ENCODE results near the gene SLC2A10.

SLC2A10 gene

GRCh38 chr20:46756419-46756818 is 47.0 kb downstream of the SLC2A10 start:
- no peaks in the 10 kb centered on the region for H3K4me1 ChIP-seq (ENCODE audit: control insufficient read depth, insufficient read depth, low read length, poor library complexity, severe bottlenecking)
- WGBS, 2 experiments (ENCODE audit: insufficient coverage in 2 of 2) = 90 to 95% methylated on average over 2 to 3 of the region's 3 CpGs
- H3K9me3 ChIP-seq (ENCODE audit: control insufficient read depth, low read length) = no peaks in the 10 kb centered on the region
- no peak overlapping the region for H3K27ac ChIP-seq (ENCODE audit: low read depth, low read length, severe bottlenecking)
- no peaks in the 10 kb centered on the region for H3K36me3 ChIP-seq (ENCODE audit: control insufficient read depth, insufficient read depth, low read length)
- H3K4me3 ChIP-seq (ENCODE audit: extremely low read depth, insufficient read depth, low read length, poor library complexity, severe bottlenecking) = no peak overlapping the region

- Histone ChIP-seq H3K4me3 (ENCODE audit: extremely low read depth, insufficient read depth, low read length, poor library complexity, severe bottlenecking) (no peak overlapping the region), H3K4me1 (ENCODE audit: control insufficient read depth, insufficient read depth, low read length, poor library complexity, severe bottlenecking) (no peaks in the 10 kb centered on the region), H3K27ac (ENCODE audit: low read depth, low read length, severe bottlenecking) (no peak overlapping the region), H3K9me3 (ENCODE audit: control insufficient read depth, low read length) (no peaks in the 10 kb centered on the region), H3K36me3 (ENCODE audit: control insufficient read depth, insufficient read depth, low read length) (no peaks in the 10 kb centered on the region)
- 83 to 86% methylated on average over 5 to 8 of the region's 9 CpGs for WGBS, 2 experiments (ENCODE audit: insufficient coverage in 2 of 2)
These were observed 47.7 kb downstream of the SLC2A10 start for GRCh38 chr20:46757135-46757534.

- Histone ChIP-seq H3K9me3 (ENCODE audit: control insufficient read depth, low read length) (no peaks in the 10 kb centered on the region), H3K27ac (ENCODE audit: low read depth, low read length, severe bottlenecking) (no peak overlapping the region), H3K36me3 (ENCODE audit: control insufficient read depth, insufficient read depth, low read length) (no peaks in the 10 kb centered on the region), H3K4me3 (ENCODE audit: extremely low read depth, insufficient read depth, low read length, poor library complexity, severe bottlenecking) (no peak overlapping the region), H3K4me1 (ENCODE audit: control insufficient read depth, insufficient read depth, low read length, poor library complexity, severe bottlenecking) (no peaks in the 10 kb centered on the region)
- 82 to 83% methylated on average over 6 to 7 of the region's 17 CpGs for WGBS, 2 experiments (ENCODE audit: insufficient coverage in 2 of 2)
These were observed 48.6 kb downstream of the SLC2A10 start for GRCh38 chr20:46757754-46758678.

- 82% methylated on average over 1 to 4 of the region's 6 CpGs for WGBS, 2 experiments (ENCODE audit: insufficient coverage in 2 of 2)
- Histone ChIP-seq H3K4me1 (ENCODE audit: control insufficient read depth, insufficient read depth, low read length, poor library complexity, severe bottlenecking) (no peaks in the 10 kb centered on the region), H3K36me3 (ENCODE audit: control insufficient read depth, insufficient read depth, low read length) (no peaks in the 10 kb centered on the region), H3K27ac (ENCODE audit: low read depth, low read length, severe bottlenecking) (no peak overlapping the region), H3K9me3 (ENCODE audit: control insufficient read depth, low read length) (no peaks in the 10 kb centered on the region), H3K4me3 (ENCODE audit: extremely low read depth, insufficient read depth, low read length, poor library complexity, severe bottlenecking) (no peak overlapping the region)
These were observed 49.6 kb downstream of the SLC2A10 start for GRCh38 chr20:46758929-46759669.

GRCh38 chr20:46761566-46761965 is 52.1 kb downstream of the SLC2A10 start:
- Histone ChIP-seq H3K27ac (ENCODE audit: low read depth, low read length, severe bottlenecking) (no peak overlapping the region), H3K4me3 (ENCODE audit: extremely low read depth, insufficient read depth, low read length, poor library complexity, severe bottlenecking) (no peak overlapping the region), H3K9me3 (ENCODE audit: control insufficient read depth, low read length) (no peaks in the 10 kb centered on the region), H3K36me3 (ENCODE audit: control insufficient read depth, insufficient read depth, low read length) (no peaks in the 10 kb centered on the region), H3K4me1 (ENCODE audit: control insufficient read depth, insufficient read depth, low read length, poor library complexity, severe bottlenecking) (no peaks in the 10 kb centered on the region)
- WGBS, 2 experiments (ENCODE audit: insufficient coverage in 2 of 2) = 88 to 95% methylated on average over 8 to 9 of the region's 9 CpGs

- Histone ChIP-seq H3K9me3 (ENCODE audit: control insufficient read depth, low read length) (no peaks in the 10 kb centered on the region), H3K4me3 (ENCODE audit: extremely low read depth, insufficient read depth, low read length, poor library complexity, severe bottlenecking) (no peak overlapping the region)
- 95 to 96% methylated on average over 3 to 4 of the region's 4 CpGs for WGBS, 2 experiments (ENCODE audit: insufficient coverage in 2 of 2)
These were observed 54.6 kb downstream of the SLC2A10 start for GRCh38 chr20:46764068-46764467.

GRCh38 chr20:46765506-46766120 is 56.2 kb downstream of the SLC2A10 start:
- Histone ChIP-seq H3K36me3 (ENCODE audit: control insufficient read depth, insufficient read depth, low read length) (no peaks in the 10 kb centered on the region), H3K4me3 (ENCODE audit: extremely low read depth, insufficient read depth, low read length, poor library complexity, severe bottlenecking) (no peak overlapping the region), H3K4me1 (ENCODE audit: control insufficient read depth, insufficient read depth, low read length, poor library complexity, severe bottlenecking) (no peaks in the 10 kb centered on the region), H3K27ac (ENCODE audit: low read depth, low read length, severe bottlenecking) (no peak overlapping the region), H3K9me3 (ENCODE audit: control insufficient read depth, low read length) (no peaks in the 10 kb centered on the region)
- 81 to 84% methylated on average over 8 to 10 of the region's 13 CpGs for WGBS, 2 experiments (ENCODE audit: insufficient coverage in 2 of 2)

More at GRCh38 chr20:46764068-46764467, 54.6 kb downstream of the SLC2A10 start:
- Histone ChIP-seq H3K36me3 (ENCODE audit: control insufficient read depth, insufficient read depth, low read length) (no peaks in the 10 kb centered on the region), H3K4me1 (ENCODE audit: control insufficient read depth, insufficient read depth, low read length, poor library complexity, severe bottlenecking) (no peaks in the 10 kb centered on the region), H3K27ac (ENCODE audit: low read depth, low read length, severe bottlenecking) (no peak overlapping the region)

- Histone ChIP-seq H3K36me3 (ENCODE audit: control insufficient read depth, insufficient read depth, low read length) (no peaks in the 10 kb centered on the region), H3K4me3 (ENCODE audit: extremely low read depth, insufficient read depth, low read length, poor library complexity, severe bottlenecking) (no peak overlapping the region), H3K27ac (ENCODE audit: low read depth, low read length, severe bottlenecking) (no peak overlapping the region), H3K9me3 (ENCODE audit: control insufficient read depth, low read length) (no peaks in the 10 kb centered on the region), H3K4me1 (ENCODE audit: control insufficient read depth, insufficient read depth, low read length, poor library complexity, severe bottlenecking) (no peaks in the 10 kb centered on the region)
- WGBS, 2 experiments (ENCODE audit: insufficient coverage in 2 of 2) = 72 to 82% methylated on average over 3 to 4 of the region's 4 CpGs
These were observed 57.8 kb downstream of the SLC2A10 start for GRCh38 chr20:46767127-46767761.

GRCh38 chr20:46770330-46771194 is 61.1 kb downstream of the SLC2A10 start:
- WGBS, 2 experiments (ENCODE audit: insufficient coverage in 2 of 2) = 90% methylated on average over 6 to 7 of the region's 10 CpGs
- H3K9me3 ChIP-seq (ENCODE audit: control insufficient read depth, low read length) = no peaks in the 10 kb centered on the region

More at GRCh38 chr20:46770330-46771194, 61.1 kb downstream of the SLC2A10 start:
- no peak overlapping the region for H3K4me3 ChIP-seq (ENCODE audit: extremely low read depth, insufficient read depth, low read length, poor library complexity, severe bottlenecking)
- no peaks in the 10 kb centered on the region for H3K4me1 ChIP-seq (ENCODE audit: control insufficient read depth, insufficient read depth, low read length, poor library complexity, severe bottlenecking)
- H3K36me3 ChIP-seq (ENCODE audit: control insufficient read depth, insufficient read depth, low read length) = no peaks in the 10 kb centered on the region
- no peak overlapping the region for H3K27ac ChIP-seq (ENCODE audit: low read depth, low read length, severe bottlenecking)

All from mesodermal cell (in vitro differentiated cells).